ENCODE data around the gene FXYD5. TPM values are rescaled to one million over a fixed set of nuclear protein-coding genes. Genes with fewer than 3 reads are reported as not detected.

FXYD5 gene
- total RNA-seq, 5 donors from 2014 or later (not counting 1 experiment from before 2014, with no cell fraction given): 440 to 616 (median 504) TPM

DNA sequence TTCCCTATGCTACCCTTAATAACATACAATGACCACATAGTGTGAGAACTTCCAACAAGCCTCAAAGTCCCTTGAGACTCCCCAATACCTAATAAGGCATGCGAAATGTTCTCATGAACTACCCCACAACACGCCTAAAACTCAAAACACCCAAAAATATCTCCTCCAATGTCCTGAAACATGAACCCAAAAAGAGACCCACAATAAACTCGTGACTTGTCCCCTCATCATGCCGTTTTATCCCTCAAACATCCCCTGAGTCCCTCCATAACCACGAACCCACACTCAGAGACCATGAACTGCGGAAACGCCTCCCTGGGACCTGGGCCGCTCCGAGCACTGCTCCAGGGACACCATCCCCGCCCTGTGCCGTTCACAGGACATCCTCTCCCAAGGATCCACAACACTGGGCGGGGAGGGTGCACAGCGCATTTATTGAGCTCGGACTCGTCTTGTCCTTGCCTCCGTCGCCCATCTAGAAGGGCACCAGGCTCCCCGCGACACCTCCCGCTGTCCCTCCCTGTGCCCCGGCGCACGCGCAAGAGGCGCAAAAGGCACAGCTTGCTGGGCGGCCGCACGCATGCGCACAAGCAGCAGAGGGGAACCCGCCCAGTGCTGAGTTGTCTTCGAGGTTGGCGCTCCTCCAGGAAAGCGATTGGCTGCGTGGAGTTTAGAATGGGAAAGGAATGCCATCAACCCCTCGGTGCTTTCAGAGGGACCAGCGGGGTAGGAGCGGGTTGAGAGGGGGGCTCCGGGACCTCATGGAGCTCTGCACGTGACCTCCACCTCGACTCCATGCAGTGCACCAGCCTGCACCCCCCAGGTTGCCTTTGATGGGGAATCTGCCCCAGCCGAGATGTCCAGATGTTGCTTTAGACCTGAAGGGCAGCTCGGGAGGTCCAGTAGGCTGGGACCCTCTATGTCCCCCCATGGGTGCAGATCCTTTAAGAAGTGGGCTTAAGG lies 30.2 kb upstream of the FXYD5 start:
- peaks cover 14 to 18% (median 14%) of the 10 kb centered on the region in 3 donors for H3K4me1 Mint-ChIP-seq
- peak overlapping the region; percentile 3 for H3K27ac ChIP-seq (ENCODE audit: low read length)
- 27% methylated on average over 30 of the region's 42 CpGs for WGBS (ENCODE audit: insufficient coverage)
- POLR2A ChIA-PET: interaction anchor here in 1 of 2 donors (0.5 kb wide), 1 partner anchor 127 kb away, joined by 8 read pairs; no protein-coding TSS in a partner anchor
- H3K4me1 ChIP-seq (ENCODE audit: control insufficient read depth in 1 of 2, extremely low read depth in 1 of 2, insufficient read depth in 2 of 2, low read length in 2 of 2): peaks cover 0 to 12% of the 10 kb centered on the region in 2 experiments
- H3K4me3 Mint-ChIP-seq: peak overlapping the region; percentile 79 to 87 (median 81)
- peaks cover 0 to 5% of the 10 kb centered on the region in 2 experiments for H3K27me3 ChIP-seq (replicated peaks in 1 of 2; ENCODE audit: control insufficient read depth in 2 of 2, extremely low read depth in 1 of 2, insufficient read depth in 2 of 2, low read length in 1 of 2)
- H3K36me3 ChIP-seq (ENCODE audit: control insufficient read depth in 2 of 2, extremely low read depth in 1 of 2, insufficient read depth in 1 of 2, low read length in 1 of 2): no peaks in the 10 kb centered on the region
- DNase-seq: peak; percentile 62 to 87 (median 78)
- peak overlapping the region; percentile 35 to 65 for H3K4me3 ChIP-seq (ENCODE audit: control insufficient read depth in 1 of 2, extremely low read depth in 1 of 2, low read length in 1 of 2)
- H3K27ac Mint-ChIP-seq: peak overlapping the region; percentile 82 to 86
- H3K27me3 Mint-ChIP-seq: no peaks in the 10 kb centered on the region
- H3K9me3 ChIP-seq: no peaks in the 10 kb centered on the region
- peak; percentile 93 to 98 (median 97) for ATAC-seq (replicated peaks in 1 of 4)
- no peaks in the 10 kb centered on the region for H3K36me3 Mint-ChIP-seq
- H3K9me3 Mint-ChIP-seq: no peaks in the 10 kb centered on the region
- CTCF ChIA-PET: interaction anchor here (0.6 to 1.7 kb wide), 4 partner anchors 13 to 468 kb away, joined by 3 to 18 read pairs (median 4); no protein-coding TSS in a partner anchor

DNA sequence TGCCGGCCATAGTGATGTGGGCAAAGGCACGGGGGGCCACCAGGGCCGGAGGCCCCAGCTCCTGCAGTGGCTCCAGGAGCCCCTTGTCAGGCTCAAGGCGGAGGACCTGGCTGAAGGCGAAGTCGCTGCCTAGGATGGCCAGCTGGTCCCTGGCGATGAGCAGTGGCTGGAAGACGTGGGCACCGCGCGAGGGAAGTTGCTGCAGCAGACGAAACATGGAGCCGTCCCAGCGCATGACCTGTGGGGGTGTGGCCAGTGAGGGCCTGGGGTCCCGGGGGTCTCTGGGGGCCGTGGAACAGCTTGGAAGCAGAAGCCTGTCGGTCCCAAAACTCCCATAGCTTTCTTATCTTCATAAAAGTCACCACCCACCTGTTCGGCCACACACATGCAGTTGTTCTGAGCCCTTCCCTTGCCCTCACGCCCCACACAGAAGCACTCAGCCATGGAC lies 29.2 kb upstream of the FXYD5 start:
- Histone ChIP-seq H3K4me3 (ENCODE audit: control insufficient read depth in 1 of 2, extremely low read depth in 1 of 2, low read length in 1 of 2) (no peak overlapping the region), H3K36me3 (ENCODE audit: control insufficient read depth in 2 of 2, extremely low read depth in 1 of 2, insufficient read depth in 1 of 2, low read length in 1 of 2) (no peaks in the 10 kb centered on the region), H3K4me1 (ENCODE audit: control insufficient read depth in 1 of 2, extremely low read depth in 1 of 2, insufficient read depth in 2 of 2, low read length in 2 of 2) (peaks cover 0 to 12% of the 10 kb centered on the region in 2 experiments), H3K9me3 (no peaks in the 10 kb centered on the region), H3K27ac (ENCODE audit: low read length) (no peak overlapping the region), H3K27me3 (replicated peaks in 1 of 2; ENCODE audit: control insufficient read depth in 2 of 2, extremely low read depth in 1 of 2, insufficient read depth in 2 of 2, low read length in 1 of 2) (peaks cover 0 to 5% of the 10 kb centered on the region in 2 experiments)
- peak overlapping the region in 1 of 3 donors; percentile 87 for H3K4me3 Mint-ChIP-seq
- no peaks in the 10 kb centered on the region for H3K27me3 Mint-ChIP-seq
- no peaks in the 10 kb centered on the region for H3K36me3 Mint-ChIP-seq
- H3K27ac Mint-ChIP-seq: no peak overlapping the region
- CTCF ChIA-PET: interaction anchor here in 1 of 2 donors (1.7 kb wide), 1 partner anchor 16 kb away, joined by 18 read pairs; no protein-coding TSS in a partner anchor
- ATAC-seq (replicated peaks in 1 of 4): no peak
- 91% methylated on average over 15 of the region's 19 CpGs for WGBS (ENCODE audit: insufficient coverage)
- no peak for DNase-seq
- H3K4me1 Mint-ChIP-seq: peaks cover 14 to 18% (median 14%) of the 10 kb centered on the region in 3 donors
- POLR2A ChIA-PET: no interaction called here
- H3K9me3 Mint-ChIP-seq: no peaks in the 10 kb centered on the region

DNA sequence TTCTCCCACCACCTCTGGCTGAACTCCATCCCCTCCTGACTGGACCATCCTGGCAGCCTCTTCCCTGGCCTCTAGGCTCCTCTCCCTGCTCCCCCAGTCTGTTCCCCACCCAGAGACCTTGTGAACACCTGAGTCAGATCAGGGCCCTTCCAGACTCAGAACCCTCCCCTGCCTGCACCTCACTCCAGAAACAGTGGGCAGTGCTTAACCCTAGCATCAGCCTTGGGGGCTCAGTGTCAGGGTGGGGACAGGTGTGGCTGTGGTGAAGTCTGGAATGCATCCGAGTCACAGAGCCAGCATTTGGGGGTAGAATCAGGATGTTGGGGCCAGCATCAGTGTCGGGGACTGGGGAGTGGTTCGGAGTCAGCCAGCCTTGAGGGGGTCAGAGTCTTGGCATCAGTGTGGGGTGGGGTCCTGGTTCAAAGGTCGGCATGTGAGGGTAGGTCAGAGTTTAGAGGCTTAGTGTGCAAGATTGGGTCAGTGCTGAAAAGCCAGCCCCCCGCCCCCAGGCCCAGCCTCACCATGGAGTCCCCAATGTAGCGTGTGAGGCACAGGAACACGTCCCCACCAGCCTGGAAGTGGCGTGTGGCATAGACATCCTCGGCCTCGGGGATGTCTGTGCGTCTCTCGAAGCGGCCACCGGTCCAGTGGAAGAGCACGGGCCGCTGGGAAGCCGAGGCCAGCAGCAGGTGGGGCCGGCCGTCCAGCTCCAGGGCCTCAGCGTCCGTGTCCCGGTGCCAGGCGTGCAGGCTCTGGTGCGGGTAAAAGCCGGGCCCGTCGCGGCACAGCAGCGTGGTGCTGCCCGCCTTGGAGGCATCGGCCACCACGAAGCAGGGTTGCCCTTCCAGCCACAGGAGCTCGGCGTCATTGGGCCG lies 28.5 kb upstream of the FXYD5 start:
- Histone ChIP-seq H3K9me3 (no peaks in the 10 kb centered on the region), H3K4me3 (ENCODE audit: control insufficient read depth in 1 of 2, extremely low read depth in 1 of 2, low read length in 1 of 2) (no peak overlapping the region), H3K27ac (ENCODE audit: low read length) (no peak overlapping the region), H3K36me3 (ENCODE audit: control insufficient read depth in 2 of 2, extremely low read depth in 1 of 2, insufficient read depth in 1 of 2, low read length in 1 of 2) (no peaks in the 10 kb centered on the region), H3K27me3 (replicated peaks in 1 of 2; ENCODE audit: control insufficient read depth in 2 of 2, extremely low read depth in 1 of 2, insufficient read depth in 2 of 2, low read length in 1 of 2) (peaks cover 0 to 5% of the 10 kb centered on the region in 2 experiments), H3K4me1 (ENCODE audit: control insufficient read depth in 1 of 2, extremely low read depth in 1 of 2, insufficient read depth in 2 of 2, low read length in 2 of 2) (peaks cover 0 to 12% of the 10 kb centered on the region in 2 experiments)
- Mint-ChIP-seq H3K4me3 (no peak overlapping the region), H3K27me3 (no peaks in the 10 kb centered on the region), H3K9me3 (no peaks in the 10 kb centered on the region), H3K36me3 (no peaks in the 10 kb centered on the region), H3K4me1 (peaks cover 14 to 18% (median 14%) of the 10 kb centered on the region in 3 donors), H3K27ac (no peak overlapping the region)
- ChIA-PET POLR2A (no interaction called here), CTCF (no interaction called here)
- ATAC-seq (replicated peaks in 1 of 4): no peak
- 91% methylated on average over 34 of the region's 35 CpGs for WGBS (ENCODE audit: insufficient coverage)
- no peak for DNase-seq

DNA sequence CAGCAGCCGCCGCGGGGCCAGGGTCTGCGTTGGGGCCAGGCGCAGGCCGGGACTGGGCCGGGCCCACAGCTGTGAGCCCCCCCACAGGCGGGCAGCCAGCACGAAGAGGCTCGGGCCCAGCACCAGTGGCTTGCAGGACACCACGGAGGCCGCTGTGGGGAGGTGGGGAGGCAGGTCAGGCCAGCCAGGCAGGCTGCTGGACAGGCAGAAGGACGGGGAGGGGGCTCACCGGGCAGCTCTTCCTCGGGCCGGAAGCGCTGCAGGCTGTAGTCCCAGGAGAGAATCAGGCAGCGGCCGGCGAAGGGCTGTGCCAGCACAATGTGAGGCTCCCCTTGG lies 27.9 kb upstream of the FXYD5 start:
- Histone ChIP-seq H3K4me1 (ENCODE audit: control insufficient read depth in 1 of 2, extremely low read depth in 1 of 2, insufficient read depth in 2 of 2, low read length in 2 of 2) (peaks cover 0 to 12% of the 10 kb centered on the region in 2 experiments), H3K27ac (ENCODE audit: low read length) (no peak overlapping the region), H3K4me3 (ENCODE audit: control insufficient read depth in 1 of 2, extremely low read depth in 1 of 2, low read length in 1 of 2) (no peak overlapping the region), H3K27me3 (replicated peaks in 1 of 2; ENCODE audit: control insufficient read depth in 2 of 2, extremely low read depth in 1 of 2, insufficient read depth in 2 of 2, low read length in 1 of 2) (peaks cover 0 to 5% of the 10 kb centered on the region in 2 experiments), H3K36me3 (ENCODE audit: control insufficient read depth in 2 of 2, extremely low read depth in 1 of 2, insufficient read depth in 1 of 2, low read length in 1 of 2) (no peaks in the 10 kb centered on the region), H3K9me3 (no peaks in the 10 kb centered on the region)
- no peak overlapping the region for H3K4me3 Mint-ChIP-seq
- no peak for DNase-seq
- no peak for ATAC-seq (replicated peaks in 1 of 4)
- H3K27ac Mint-ChIP-seq: no peak overlapping the region
- ChIA-PET CTCF (no interaction called here), POLR2A (no interaction called here)
- H3K27me3 Mint-ChIP-seq: no peaks in the 10 kb centered on the region
- H3K9me3 Mint-ChIP-seq: no peaks in the 10 kb centered on the region
- peaks cover 14 to 18% (median 14%) of the 10 kb centered on the region in 3 donors for H3K4me1 Mint-ChIP-seq
- H3K36me3 Mint-ChIP-seq: no peaks in the 10 kb centered on the region
- WGBS (ENCODE audit: insufficient coverage): 92% methylated on average over 19 of the region's 20 CpGs

DNA sequence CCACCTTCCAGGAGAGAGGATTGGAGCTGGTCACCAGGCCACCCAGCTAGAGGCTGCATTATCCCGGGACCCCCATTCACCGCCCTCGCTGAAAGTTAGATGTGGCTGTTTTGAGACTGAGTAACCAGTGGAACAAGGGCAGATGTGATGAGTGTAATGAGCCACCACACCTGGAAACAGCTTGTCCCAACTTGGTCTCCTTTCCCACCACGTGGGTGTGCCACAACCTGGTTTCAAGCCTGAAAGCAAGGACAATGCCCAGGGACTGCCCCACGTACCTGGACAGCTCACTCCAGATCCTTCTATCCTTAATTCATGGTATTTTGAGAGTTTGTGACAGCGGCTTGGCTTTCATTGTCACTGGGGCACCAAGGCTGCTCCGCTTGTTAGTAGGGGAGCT lies 26.7 kb upstream of the FXYD5 start:
- Histone ChIP-seq H3K27me3 (replicated peaks in 1 of 2; ENCODE audit: control insufficient read depth in 2 of 2, extremely low read depth in 1 of 2, insufficient read depth in 2 of 2, low read length in 1 of 2) (peaks cover 0 to 4% of the 10 kb centered on the region in 2 experiments), H3K36me3 (ENCODE audit: control insufficient read depth in 2 of 2, extremely low read depth in 1 of 2, insufficient read depth in 1 of 2, low read length in 1 of 2) (no peaks in the 10 kb centered on the region), H3K27ac (ENCODE audit: low read length) (no peak overlapping the region), H3K9me3 (no peaks in the 10 kb centered on the region), H3K4me3 (ENCODE audit: control insufficient read depth in 1 of 2, extremely low read depth in 1 of 2, low read length in 1 of 2) (no peak overlapping the region), H3K4me1 (ENCODE audit: control insufficient read depth in 1 of 2, extremely low read depth in 1 of 2, insufficient read depth in 2 of 2, low read length in 2 of 2) (peaks cover 0 to 12% of the 10 kb centered on the region in 2 experiments)
- Mint-ChIP-seq H3K36me3 (no peaks in the 10 kb centered on the region), H3K27ac (no peak overlapping the region), H3K4me1 (peaks cover 14 to 18% (median 14%) of the 10 kb centered on the region in 3 donors), H3K9me3 (peaks cover 0 to 8% (median 0%) of the 10 kb centered on the region in 3 donors), H3K27me3 (no peaks in the 10 kb centered on the region), H3K4me3 (no peak overlapping the region)
- CTCF ChIA-PET: interaction anchor here in 1 of 2 donors (0.6 kb wide), 2 partner anchors 13 to 15 kb away, joined by 3 to 4 read pairs; partner anchors contain the start of gene FXYD7
- DNase-seq (no peak), ATAC-seq (replicated peaks in 1 of 4) (no peak)
- no CpG with 5 or more reads among the region's 7 CpGs for WGBS (ENCODE audit: insufficient coverage)
- POLR2A ChIA-PET: no interaction called here
